MCF 10A (cell line): ENCODE measurements around the gene NUBPL. TPM values are rescaled to one million over a fixed set of nuclear protein-coding genes. Genes with fewer than 3 reads are reported as not detected.

ENCODE experiments used
- BruUV-seq: library from RNA; stranded (reverse); fragments of 400-500 nt; replicated peaks from 2 replicates; lab custom pipeline; 2021; lab: Mats Ljungman, UMichigan
- CTCF ChIA-PET: fragments of 300-600 bp; sonication (Branson Sonifier 250); formaldehyde crosslinking; extraction: SDS; loops from one replicate; lab custom pipeline; 2021; ENCODE audit warnings: antibody characterized with exemption, inconsistent platforms; lab: Yijun Ruan, JAX
- POLR2A ChIA-PET: fragments of 300-600, 350-650 bp; sonication (Branson Sonifier 250); formaldehyde crosslinking; extraction: SDS; loops from one replicate; lab custom pipeline; 2020; ENCODE audit warnings: antibody characterized with exemption, inconsistent platforms; lab: Yijun Ruan, JAX
- DNase-seq: peaks from one replicate; pipeline ENCODE4 v3.0.0-alpha.2; 2018; ENCODE audit not compliant: unreplicated experiment
- H3K27ac Mint-ChIP-seq: one replicate; pipeline ENCODE4 v1.8.0; 2022; ENCODE audit warnings: mild to moderate bottlenecking, low read depth, mixed read lengths; ENCODE audit not compliant: unreplicated experiment
- H3K27me3 Mint-ChIP-seq: one replicate; pipeline ENCODE4 v1.8.0; 2022; ENCODE audit warnings: mixed read lengths; ENCODE audit not compliant: insufficient read depth, unreplicated experiment
- H3K36me3 Mint-ChIP-seq: one replicate; pipeline ENCODE4 v1.8.0; 2022; ENCODE audit warnings: mild to moderate bottlenecking, moderate library complexity, mixed read lengths; ENCODE audit not compliant: insufficient read depth, unreplicated experiment
- H3K4me1 Mint-ChIP-seq: one replicate; pipeline ENCODE4 v1.8.0; 2022; ENCODE audit warnings: mixed read lengths; ENCODE audit not compliant: insufficient read depth, unreplicated experiment
- H3K4me3 Mint-ChIP-seq: one replicate; pipeline ENCODE4 v1.8.0; 2022; ENCODE audit warnings: mild to moderate bottlenecking, moderate library complexity, mixed read lengths; ENCODE audit not compliant: unreplicated experiment
- H3K9me3 Mint-ChIP-seq: one replicate; pipeline ENCODE4 v1.8.0; 2022; ENCODE audit warnings: mixed read lengths; ENCODE audit not compliant: unreplicated experiment
- CTCF ChIP-seq: fragments of 200-600 bp; IDR thresholded peaks from one replicate; pipeline ENCODE4 v1.8.0; 2022; ENCODE audit warnings: antibody characterized with exemption, mild to moderate bottlenecking; ENCODE audit not compliant: unreplicated experiment
- intact Hi-C: fragments of 100-400 bp; cut with micrococcal nuclease; formaldehyde crosslinking; loops from 2 replicates; pipeline ENCODE4 v1.14.1; 2022
- total RNA-seq: library from RNA; stranded (reverse); gene quantifications from 2 replicates; pipeline ENCODE4 v1.2.3, GENCODE V29; 2022

NUBPL gene
- total RNA-seq, 1 experiment from 2014 or later = 12.3 TPM

GRCh38 chr14:31690056-31690455 is 128.9 kb downstream of the NUBPL start:
- Mint-ChIP-seq H3K9me3 (no peaks in the 10 kb centered on the region), H3K4me1 (no peaks in the 10 kb centered on the region), H3K4me3 (no peak overlapping the region), H3K27me3 (no peaks in the 10 kb centered on the region), H3K36me3 (no peaks in the 10 kb centered on the region), H3K27ac (no peak overlapping the region)
- no peak for TF ChIP-seq CTCF
- ChIA-PET POLR2A (no interaction called here), CTCF (no interaction called here)
- intact Hi-C loops = no loop called here
- BruUV-seq = no TSS peak
- DNase-seq = no peak

GRCh38 chr14:31692376-31692781 is 131.2 kb downstream of the NUBPL start:
- no TSS peak for BruUV-seq
- ChIA-PET POLR2A (no interaction called here), CTCF (no interaction called here)
- Mint-ChIP-seq H3K4me1 (no peaks in the 10 kb centered on the region), H3K4me3 (no peak overlapping the region), H3K36me3 (no peaks in the 10 kb centered on the region), H3K27ac (no peak overlapping the region), H3K27me3 (no peaks in the 10 kb centered on the region), H3K9me3 (no peaks in the 10 kb centered on the region)
- intact Hi-C loops = no loop called here
- DNase-seq = no peak
- TF ChIP-seq CTCF = no peak

- no peak for TF ChIP-seq CTCF
- no peak for DNase-seq
- H3K4me1 Mint-ChIP-seq = no peaks in the 10 kb centered on the region
- ChIA-PET CTCF (no interaction called here), POLR2A (no interaction called here)
- H3K27me3 Mint-ChIP-seq = no peaks in the 10 kb centered on the region
- no peak overlapping the region for H3K27ac Mint-ChIP-seq
- H3K9me3 Mint-ChIP-seq = no peaks in the 10 kb centered on the region
- H3K36me3 Mint-ChIP-seq = no peaks in the 10 kb centered on the region
- intact Hi-C loops = no loop called here
- H3K4me3 Mint-ChIP-seq = no peak overlapping the region
- no TSS peak for BruUV-seq
These were observed 135.2 kb downstream of the NUBPL start for GRCh38 chr14:31696378-31696777.

- no peak for DNase-seq
- Mint-ChIP-seq H3K27me3 (no peaks in the 10 kb centered on the region), H3K36me3 (peaks cover 3% of the 10 kb centered on the region), H3K9me3 (peaks cover 6% of the 10 kb centered on the region), H3K4me1 (no peaks in the 10 kb centered on the region), H3K4me3 (no peak overlapping the region), H3K27ac (no peak overlapping the region)
- intact Hi-C loops = no loop called here
- no TSS peak for BruUV-seq
- ChIA-PET POLR2A (interaction anchor here (0.7 kb wide), 1 partner anchor 137 kb away, joined by 3 read pairs; no protein-coding TSS in a partner anchor), CTCF (no interaction called here)
- TF ChIP-seq CTCF = no peak
These were observed 138.6 kb downstream of the NUBPL start for GRCh38 chr14:31699809-31700208.
